IMR-90 (cell line): ENCODE data around the gene SLC7A7. TPM values are rescaled to one million over a fixed set of nuclear protein-coding genes. Genes with fewer than 3 reads are reported as not detected.
"Not testable (repeated sequence)": the region's sequence is repeated elsewhere in the genome, so short reads cannot be mapped to it uniquely, and the experiment has no call there.

Source experiments
- ATAC-seq: fragments of 200-7000 bp; cut with Tn5 transposase; 2 replicates; pipeline ENCODE4 v1.9.1; 2020; ENCODE audit warnings: low read depth, mild to moderate bottlenecking, moderate library complexity
- BruUV-seq: library from RNA; stranded (reverse); fragments of 400-500 nt; replicated peaks from 2 replicates; lab custom pipeline; 2021; lab: Mats Ljungman, UMichigan
- CTCF ChIA-PET: fragments of 300-600 bp; formaldehyde crosslinking; extraction: SDS; loops from one replicate; lab custom pipeline; 2021; ENCODE audit warnings: antibody characterized with exemption; lab: Yijun Ruan, JAX
- POLR2A ChIA-PET: fragments of 300-600 bp; sonication (Branson Sonifier 250); formaldehyde crosslinking; loops from one replicate; lab custom pipeline; 2022; ENCODE audit warnings: antibody characterized with exemption; ENCODE audit not compliant: unreplicated experiment; lab: Charles Lee
- DNase-seq: peaks from one replicate; pipeline ENCODE4 v3.0.0; 2013
- H2AFZ ChIP-seq: replicated peaks from 2 replicates; pipeline ENCODE3; 2013; ENCODE audit warnings: low read length, mild to moderate bottlenecking; ENCODE audit not compliant: poor library complexity
- H2AK5ac ChIP-seq: 2 replicates; pipeline ENCODE4 v1.6.1; 2013; ENCODE audit warnings: low read depth, low read length, inconsistent platforms
- H2AK9ac ChIP-seq: replicated peaks from 2 replicates; pipeline ENCODE3; 2013; ENCODE audit warnings: mild to moderate bottlenecking, low read depth, low read length, moderate library complexity; ENCODE audit not compliant: poor library complexity
- H2BK120ac ChIP-seq: 2 replicates; pipeline ENCODE4 v1.6.1; 2013; ENCODE audit warnings: low read depth, low read length, inconsistent platforms
- H2BK15ac ChIP-seq: 3 replicates; pipeline ENCODE4 v1.6.1; 2013; ENCODE audit warnings: low read depth, low read length, inconsistent platforms
- H2BK20ac ChIP-seq: 2 replicates; pipeline ENCODE4 v1.6.1; 2013; ENCODE audit warnings: low read depth, mild to moderate bottlenecking, inconsistent platforms, low read length, moderate library complexity
- H2BK5ac ChIP-seq: 2 replicates; pipeline ENCODE4 v1.6.1; 2013; ENCODE audit warnings: mild to moderate bottlenecking, low read depth, low read length, inconsistent platforms; ENCODE audit not compliant: poor library complexity, severe bottlenecking
- H3K14ac ChIP-seq: replicated peaks from 2 replicates; pipeline ENCODE4 v1.6.1; 2013; ENCODE audit warnings: low read depth, low read length, inconsistent platforms
- H3K18ac ChIP-seq: 2 replicates; pipeline ENCODE4 v1.6.1; 2013; ENCODE audit warnings: low read depth, low read length, control low read depth
- H3K23ac ChIP-seq: 2 replicates; pipeline ENCODE4 v1.6.1; 2013; ENCODE audit warnings: low read depth, low read length, inconsistent platforms
- H3K27ac ChIP-seq: 2 replicates; pipeline ENCODE4 v1.5.1; 2013; ENCODE audit warnings: mild to moderate bottlenecking, control low read depth, low read length; ENCODE audit not compliant: insufficient read depth
- H3K27me3 ChIP-seq: 2 replicates; pipeline ENCODE4 v1.6.1; 2013; ENCODE audit warnings: low read length; ENCODE audit not compliant: control insufficient read depth, insufficient read depth
- H3K36me3 ChIP-seq: 2 replicates; pipeline ENCODE4 v1.6.1; 2013; ENCODE audit warnings: low read length, mixed read lengths; ENCODE audit not compliant: control insufficient read depth, insufficient read depth
- H3K4ac ChIP-seq: 2 replicates; pipeline ENCODE4 v1.6.1; 2013; ENCODE audit warnings: low read depth, low read length, inconsistent platforms
- H3K4me1 ChIP-seq: 2 replicates; pipeline ENCODE4 v1.6.1; 2013; ENCODE audit warnings: low read length, mixed read lengths; ENCODE audit not compliant: control insufficient read depth, insufficient read depth
- H3K4me2 ChIP-seq: 2 replicates; pipeline ENCODE4 v1.6.1; 2013; ENCODE audit warnings: low read depth, mild to moderate bottlenecking, control low read depth, low read length, moderate library complexity
- H3K4me3 ChIP-seq: 2 replicates; pipeline ENCODE4 v1.5.1; 2013; ENCODE audit warnings: low read depth, mild to moderate bottlenecking, control low read depth, low read length, moderate library complexity; ENCODE audit not compliant: insufficient read depth
- H3K56ac ChIP-seq: 2 replicates; pipeline ENCODE4 v1.6.1; 2013; ENCODE audit warnings: low read length, inconsistent platforms; ENCODE audit not compliant: insufficient read depth; ENCODE audit errors: extremely low read depth
- H3K79me1 ChIP-seq, 2 experiments: 2 replicates each; pipeline ENCODE4 v1.6.1; 2013; ENCODE audit warnings: low read length in 2 of 2, inconsistent platforms in 1 of 2, low read depth in 1 of 2
- H3K9ac ChIP-seq: 2 replicates; pipeline ENCODE4 v1.6.1; 2013; ENCODE audit warnings: low read depth, low read length, control low read depth
- H3K9me1 ChIP-seq: 2 replicates; pipeline ENCODE4 v1.6.1; 2013; ENCODE audit warnings: low read length, inconsistent platforms; ENCODE audit not compliant: insufficient read depth
- H3K9me3 ChIP-seq: 2 replicates; pipeline ENCODE4 v1.6.1; 2013; ENCODE audit warnings: low read length; ENCODE audit not compliant: control insufficient read depth, insufficient read depth
- H4K20me1 ChIP-seq: 2 replicates; pipeline ENCODE4 v1.6.1; 2013; ENCODE audit warnings: low read length, inconsistent platforms; ENCODE audit not compliant: insufficient read depth
- H4K5ac ChIP-seq: 2 replicates; pipeline ENCODE4 v1.6.1; 2013; ENCODE audit warnings: mild to moderate bottlenecking, low read depth, low read length, control low read depth
- H4K8ac ChIP-seq, 2 experiments: 2 replicates each; pipeline ENCODE4 v1.6.1; 2013; ENCODE audit warnings: low read depth in 2 of 2, low read length in 2 of 2, control low read depth in 1 of 2, inconsistent platforms in 1 of 2
- H4K91ac ChIP-seq: 2 replicates; pipeline ENCODE4 v1.6.1; 2013; ENCODE audit warnings: low read depth, low read length, inconsistent platforms; ENCODE audit not compliant: insufficient read depth
- WGBS, 2 experiments: methylation state at CpG; one replicate each; pipeline versions ENCODE4 v1.1.5 to v1.1.7; 2013; ENCODE audit warnings: missing lambda C conversion rate in 2 of 2; ENCODE audit not compliant: insufficient read length in 1 of 2; ENCODE audit errors: extremely low coverage in 2 of 2; 5-methylcytosine and 5-hydroxymethylcytosine counted together
- dilution Hi-C: fragments of 300-500 bp; cut with HindIII; formaldehyde crosslinking; loops from one replicate; pipeline ENCODE4 v1.14.3; 2018; ENCODE audit warnings: low sequenced_read_pairs; ENCODE audit not compliant: unreplicated experiment
- in situ Hi-C: fragments of 300-500 bp; cut with MboI; formaldehyde crosslinking; loops from 3 replicates; pipeline ENCODE4 v1.14.3; 2019; ENCODE audit warnings: low sequenced_read_pairs, inconsistent platforms, mixed read lengths
- intact Hi-C: fragments of 100-400 bp; cut with micrococcal nuclease; formaldehyde crosslinking; loops from 2 replicates; pipeline ENCODE4 v1.10.0; 2022
- polyA plus RNA-seq, 3 experiments: library from polyadenylated mRNA; depleted of rRNA; stranded (reverse); fragments of >200 nt; gene quantifications; 2 replicates each; pipeline ENCODE4 v1.2.3, GENCODE V29; 2012; ENCODE audit warnings: low replicate concordance in 1 of 3
- total RNA-seq: library from RNA; depleted of rRNA; stranded (reverse); fragments of >200 nt; gene quantifications from 2 replicates; pipeline ENCODE4 v1.2.3, GENCODE V29; 2012

The SLC7A7 gene
- total and polyA plus RNA-seq, 2 of the 4 experiments (the other 2 are of a cell fraction), result 1.8 to 2.0 TPM

DNA sequence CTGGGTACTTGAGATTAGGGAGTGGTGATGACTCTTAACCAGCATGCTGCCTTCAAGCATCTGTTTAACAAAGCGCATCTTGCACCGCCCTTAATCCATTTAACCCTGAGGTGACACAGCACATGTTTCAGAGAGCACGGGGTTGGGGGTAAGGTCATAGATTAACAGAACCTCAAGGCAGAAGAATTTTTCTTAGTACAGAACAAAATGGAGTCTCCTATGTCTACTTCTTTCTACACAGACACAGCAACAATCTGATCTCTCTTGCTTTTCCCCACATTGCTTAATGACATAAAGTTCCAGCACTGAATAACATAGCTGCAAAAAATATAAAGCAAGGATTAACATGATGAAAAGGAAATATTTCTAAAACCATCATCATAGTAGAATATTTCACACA lies 89.9 kb downstream of the SLC7A7 start:
- H3K56ac ChIP-seq, H3K36me3 ChIP-seq, dilution Hi-C loops, H3K4me1 ChIP-seq, CTCF ChIA-PET, H3K9me1 ChIP-seq, H3K9me3 ChIP-seq, BruUV-seq, H2BK120ac ChIP-seq, H3K4me3 ChIP-seq, H4K20me1 ChIP-seq, H3K4me2 ChIP-seq, ATAC-seq, H3K9ac ChIP-seq, H3K23ac ChIP-seq, intact Hi-C loops, H2BK5ac ChIP-seq, H2BK20ac ChIP-seq, H3K14ac ChIP-seq, in situ Hi-C loops, H4K8ac ChIP-seq, H2AK9ac ChIP-seq, H2BK15ac ChIP-seq, H3K27ac ChIP-seq, H3K18ac ChIP-seq, H3K4ac ChIP-seq, H4K91ac ChIP-seq, H2AFZ ChIP-seq, H2AK5ac ChIP-seq, H3K79me1 ChIP-seq, DNase-seq, H4K5ac ChIP-seq, POLR2A ChIA-PET: not testable (repeated sequence)
- WGBS, 2 experiments, result no CpG with 5 or more reads among the region's 3 CpGs
- peaks cover 13% of the 10 kb centered on the region for H3K27me3 ChIP-seq

DNA sequence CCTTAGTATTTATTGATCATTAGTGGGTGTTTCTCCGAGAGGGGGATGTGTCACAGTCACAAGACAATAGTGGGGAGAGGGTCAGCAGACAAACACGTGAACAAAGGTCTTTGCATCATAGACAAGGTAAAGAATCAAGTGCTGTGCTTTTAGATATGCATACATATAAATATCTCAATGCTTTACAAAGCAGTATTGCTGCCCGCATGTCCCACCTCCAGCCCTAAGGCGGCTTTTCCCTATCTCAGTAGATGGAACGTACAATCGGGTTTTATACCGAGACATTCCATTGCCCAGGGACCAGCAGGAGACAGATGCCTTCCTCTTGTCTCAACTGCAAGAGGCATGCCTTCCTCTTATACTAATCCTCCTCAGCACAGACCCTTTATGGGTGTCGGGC lies 90.4 kb downstream of the SLC7A7 start:
- BruUV-seq, result not testable (repeated sequence)

More for the DNA sequence above, 90.4 kb downstream of the SLC7A7 start:
- H3K27ac ChIP-seq, H3K79me1 ChIP-seq, H3K14ac ChIP-seq, H4K8ac ChIP-seq, H4K20me1 ChIP-seq, H3K4me2 ChIP-seq, CTCF ChIA-PET, H3K56ac ChIP-seq, H4K5ac ChIP-seq, dilution Hi-C loops, POLR2A ChIA-PET, H3K23ac ChIP-seq, in situ Hi-C loops, H3K4me3 ChIP-seq, H2AK9ac ChIP-seq, H3K4me1 ChIP-seq, H2BK120ac ChIP-seq, ATAC-seq, H2AFZ ChIP-seq, H2BK15ac ChIP-seq, H3K9me1 ChIP-seq, H4K91ac ChIP-seq, H3K4ac ChIP-seq, DNase-seq, H3K9me3 ChIP-seq, H3K36me3 ChIP-seq, H3K18ac ChIP-seq, H2AK5ac ChIP-seq, H3K9ac ChIP-seq, H2BK5ac ChIP-seq, H2BK20ac ChIP-seq, intact Hi-C loops: not testable (repeated sequence)
- 92% methylated on average over 2 of the region's 8 CpGs; no CpG with 5 or more reads in 1 of the 2 experiments for WGBS, 2 experiments
- H3K27me3 ChIP-seq, result peaks cover 13% of the 10 kb centered on the region
